DOHH2 (cell line): ENCODE measurements around the gene HTR2B.
"Not testable (repeated sequence)": the region's sequence is repeated elsewhere in the genome, so short reads cannot be mapped to it uniquely, and the experiment has no call there.

Experiments used
- H3F3A ChIP-seq: fragments of 200-600 bp; sonication (generic), shearing (Covaris generic); 2 replicates; pipeline ENCODE4 v1.6.0; 2016; ENCODE audit warnings: antibody characterized with exemption, mild to moderate bottlenecking; ENCODE audit not compliant: control insufficient read depth, insufficient read depth
- H3K27ac ChIP-seq: fragments of 200-600 bp; sonication (generic); 2 replicates; pipeline ENCODE4 v1.5.1; 2014; ENCODE audit warnings: low read depth, mild to moderate bottlenecking, low read length, moderate library complexity
- H3K27me3 ChIP-seq: fragments of 200-600 bp; sonication (generic); 2 replicates; pipeline ENCODE4 v1.6.1; 2014; ENCODE audit warnings: mild to moderate bottlenecking, low read length, mixed read lengths; ENCODE audit not compliant: control insufficient read depth
- H3K36me3 ChIP-seq: fragments of 200-600 bp; sonication (generic); 2 replicates; pipeline ENCODE4 v1.6.1; 2014; ENCODE audit warnings: mild to moderate bottlenecking, low read length, moderate library complexity, mixed read lengths; ENCODE audit not compliant: control insufficient read depth
- H3K4me1 ChIP-seq: fragments of 200-600 bp; sonication (generic); 2 replicates; pipeline ENCODE4 v1.6.1; 2014; ENCODE audit warnings: mild to moderate bottlenecking, low read length, mixed read lengths; ENCODE audit not compliant: control insufficient read depth
- H3K4me2 ChIP-seq: fragments of 200-600 bp; sonication (generic); 2 replicates; pipeline ENCODE4 v1.6.0; 2014; ENCODE audit warnings: mild to moderate bottlenecking, low read length, moderate library complexity
- H3K4me3 ChIP-seq: fragments of 200-600 bp; sonication (generic); 2 replicates; pipeline ENCODE4 v1.5.1; 2014; ENCODE audit warnings: mild to moderate bottlenecking, low read length, mixed read lengths
- H3K79me2 ChIP-seq: fragments of 200-600 bp; sonication (generic); 2 replicates; pipeline ENCODE4 v1.6.1; 2014; ENCODE audit warnings: mild to moderate bottlenecking, low read length, mixed read lengths; ENCODE audit not compliant: control insufficient read depth
- H3K9me2 ChIP-seq: fragments of 200-600 bp; sonication (generic); replicated peaks from 2 replicates; pipeline ENCODE4 v1.6.1; 2014; ENCODE audit warnings: mild to moderate bottlenecking, low read length, mixed read lengths; ENCODE audit not compliant: control insufficient read depth
- H3K9me3 ChIP-seq: fragments of 200-600 bp; sonication (generic); 2 replicates; pipeline ENCODE4 v1.6.1; 2014; ENCODE audit warnings: antibody characterized with exemption, low read length, mixed read lengths; ENCODE audit not compliant: control insufficient read depth, insufficient read depth
- H4K20me1 ChIP-seq: fragments of 200-600 bp; sonication (generic); 2 replicates; pipeline ENCODE4 v1.6.0; 2014; ENCODE audit warnings: low read depth, mild to moderate bottlenecking, antibody characterized with exemption, low read length, moderate library complexity; ENCODE audit not compliant: control insufficient read depth, insufficient read depth
- CTCF ChIP-seq: fragments of 200-600 bp; sonication (generic); IDR thresholded peaks from one replicate; pipeline ENCODE4 v1.5.1; 2014; ENCODE audit warnings: antibody characterized with exemption, mild to moderate bottlenecking, low read depth, low read length; ENCODE audit not compliant: poor library complexity, severe bottlenecking
- EZH2phosphoT487 ChIP-seq: fragments of 200-600 bp; sonication (generic); IDR thresholded peaks from 2 replicates; pipeline ENCODE4 v1.6.1; 2017; ENCODE audit warnings: borderline replicate concordance, mild to moderate bottlenecking, antibody characterized with exemption, low read length, moderate library complexity, mixed read lengths

Gene HTR2B

DNA sequence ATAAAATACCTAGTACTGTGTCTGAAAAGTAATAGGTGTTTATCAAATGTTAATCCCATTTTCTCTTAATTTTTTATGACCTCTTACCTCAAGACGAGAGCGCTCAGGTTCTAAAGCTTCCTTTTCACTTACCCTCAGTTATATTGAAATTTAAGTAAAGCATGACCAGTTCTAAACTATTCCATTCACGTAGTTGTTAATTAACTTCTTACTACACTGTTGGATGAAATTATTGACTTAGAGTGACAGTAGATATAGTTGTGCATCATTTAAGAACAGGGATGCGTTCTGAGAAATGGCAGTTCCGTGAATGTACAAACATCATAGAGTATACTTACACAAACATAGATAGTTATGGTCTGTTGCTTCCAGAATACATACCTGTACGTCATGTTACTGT is 20.1 kb upstream of the HTR2B start:
- TF ChIP-seq EZH2phosphoT487: no peak
- no peak for TF ChIP-seq CTCF
- Histone ChIP-seq H3K36me3 (peaks cover 31% of the 10 kb centered on the region), H3K27me3 (no peaks in the 10 kb centered on the region)

GRCh38 chr2:231140808-231141207 is 16.0 kb upstream of the HTR2B start:
- H3K27me3 ChIP-seq, H3K9me3 ChIP-seq, H3F3A ChIP-seq, H4K20me1 ChIP-seq, H3K36me3 ChIP-seq, H3K4me2 ChIP-seq, H3K27ac ChIP-seq, H3K4me3 ChIP-seq, H3K79me2 ChIP-seq, H3K9me2 ChIP-seq, H3K4me1 ChIP-seq: not testable (repeated sequence)

More for the DNA sequence above, 20.1 kb upstream of the HTR2B start:
- H3K79me2 ChIP-seq: no peaks in the 10 kb centered on the region
- H3K4me1 ChIP-seq: no peaks in the 10 kb centered on the region
- no peaks in the 10 kb centered on the region for H3F3A ChIP-seq
- no peak overlapping the region for H3K4me2 ChIP-seq
- no peaks in the 10 kb centered on the region for H3K9me2 ChIP-seq
- H3K9me3 ChIP-seq: no peaks in the 10 kb centered on the region
- no peak overlapping the region for H3K4me3 ChIP-seq
- H4K20me1 ChIP-seq: no peaks in the 10 kb centered on the region
- no peak overlapping the region for H3K27ac ChIP-seq

DNA sequence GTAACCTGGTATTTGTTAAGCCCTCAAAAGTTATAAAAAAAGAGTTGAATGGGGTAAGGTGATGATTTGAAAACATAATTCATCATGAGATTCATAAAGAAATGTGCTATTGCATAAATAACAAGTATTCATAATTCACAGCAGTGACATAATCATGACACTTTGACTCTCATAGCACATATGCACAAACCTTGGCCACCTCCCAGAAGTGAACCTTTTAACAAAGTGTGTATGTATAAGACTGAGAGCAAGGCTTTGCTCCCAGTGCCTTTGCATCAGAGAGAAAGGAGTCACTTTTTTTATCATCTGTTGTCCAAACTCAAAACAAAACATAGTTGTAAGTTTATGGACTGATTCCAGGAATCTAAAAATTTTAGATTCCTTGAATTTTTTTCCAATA is 15.0 kb upstream of the HTR2B start:
- no peaks in the 10 kb centered on the region for H3K9me2 ChIP-seq
- peaks cover 4% of the 10 kb centered on the region for H3K36me3 ChIP-seq
- no peaks in the 10 kb centered on the region for H3K79me2 ChIP-seq
- H3F3A ChIP-seq: no peaks in the 10 kb centered on the region
- no peaks in the 10 kb centered on the region for H3K27me3 ChIP-seq
- no peak overlapping the region for H3K4me3 ChIP-seq
- TF ChIP-seq EZH2phosphoT487 (no peak), CTCF (no peak)
- no peaks in the 10 kb centered on the region for H4K20me1 ChIP-seq
- H3K27ac ChIP-seq: no peak overlapping the region
- no peak overlapping the region for H3K4me2 ChIP-seq
- peaks cover 11% of the 10 kb centered on the region for H3K4me1 ChIP-seq
- no peaks in the 10 kb centered on the region for H3K9me3 ChIP-seq

DNA sequence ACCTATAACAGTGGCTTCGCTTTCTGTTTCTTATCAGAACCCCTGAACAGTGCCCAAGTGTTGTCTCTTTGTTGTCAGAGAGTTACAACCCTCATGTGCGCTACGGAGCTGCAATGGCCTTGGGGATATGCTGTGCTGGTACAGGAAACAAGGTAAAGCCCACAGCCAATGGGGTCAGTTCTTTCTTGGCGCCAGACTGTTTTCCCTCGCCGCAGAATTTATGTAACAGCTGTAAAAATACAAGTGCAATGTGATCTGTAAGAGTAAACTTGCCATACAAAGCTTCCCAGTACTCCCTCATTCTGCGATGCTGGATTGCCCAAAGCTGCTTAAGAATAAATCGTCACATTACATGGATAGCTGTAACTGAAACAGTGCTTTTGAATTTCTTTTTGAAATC is 13.9 kb upstream of the HTR2B start:
- H3K4me1 ChIP-seq: peaks cover 18% of the 10 kb centered on the region
- peaks cover 4% of the 10 kb centered on the region for H3K36me3 ChIP-seq
- H3K9me3 ChIP-seq: no peaks in the 10 kb centered on the region
- H3K79me2 ChIP-seq: peaks cover 5% of the 10 kb centered on the region; the same call in 1 of the 2 replicates
- no peak overlapping the region for H3K4me3 ChIP-seq
- TF ChIP-seq CTCF: no peak
- TF ChIP-seq EZH2phosphoT487: no peak
- no peaks in the 10 kb centered on the region for H4K20me1 ChIP-seq
- no peaks in the 10 kb centered on the region for H3K9me2 ChIP-seq
- no peak overlapping the region for H3K4me2 ChIP-seq
- H3K27me3 ChIP-seq: no peaks in the 10 kb centered on the region
- no peak overlapping the region for H3K27ac ChIP-seq
- H3F3A ChIP-seq: peaks cover 6% of the 10 kb centered on the region
